ENCODE results near the gene DNAJA2.

DNAJA2 gene

DNA sequence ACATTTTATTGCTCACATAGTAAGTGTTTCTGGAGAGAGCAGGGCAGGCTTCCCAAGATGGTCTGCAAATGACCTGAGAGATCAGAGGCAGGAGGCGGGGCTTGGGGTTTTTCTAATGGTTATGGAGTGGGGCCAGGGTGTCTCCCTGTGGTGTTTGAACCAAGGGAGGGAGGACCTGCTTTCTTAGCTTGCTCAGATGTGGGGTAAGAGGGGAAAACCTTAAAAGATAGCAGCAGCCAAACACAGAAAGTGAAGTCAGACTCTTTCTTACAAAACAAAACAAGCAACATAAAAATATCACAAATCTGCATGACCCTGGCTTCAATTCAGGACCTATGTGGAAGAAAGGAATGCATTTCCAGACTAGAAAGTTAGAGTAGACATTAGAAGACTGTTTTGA lies 22.9 kb upstream of the DNAJA2 start:
- DNase-seq (ENCODE audit: low read depth), result peak; percentile 63
- TF ChIP-seq, protein P1, sequence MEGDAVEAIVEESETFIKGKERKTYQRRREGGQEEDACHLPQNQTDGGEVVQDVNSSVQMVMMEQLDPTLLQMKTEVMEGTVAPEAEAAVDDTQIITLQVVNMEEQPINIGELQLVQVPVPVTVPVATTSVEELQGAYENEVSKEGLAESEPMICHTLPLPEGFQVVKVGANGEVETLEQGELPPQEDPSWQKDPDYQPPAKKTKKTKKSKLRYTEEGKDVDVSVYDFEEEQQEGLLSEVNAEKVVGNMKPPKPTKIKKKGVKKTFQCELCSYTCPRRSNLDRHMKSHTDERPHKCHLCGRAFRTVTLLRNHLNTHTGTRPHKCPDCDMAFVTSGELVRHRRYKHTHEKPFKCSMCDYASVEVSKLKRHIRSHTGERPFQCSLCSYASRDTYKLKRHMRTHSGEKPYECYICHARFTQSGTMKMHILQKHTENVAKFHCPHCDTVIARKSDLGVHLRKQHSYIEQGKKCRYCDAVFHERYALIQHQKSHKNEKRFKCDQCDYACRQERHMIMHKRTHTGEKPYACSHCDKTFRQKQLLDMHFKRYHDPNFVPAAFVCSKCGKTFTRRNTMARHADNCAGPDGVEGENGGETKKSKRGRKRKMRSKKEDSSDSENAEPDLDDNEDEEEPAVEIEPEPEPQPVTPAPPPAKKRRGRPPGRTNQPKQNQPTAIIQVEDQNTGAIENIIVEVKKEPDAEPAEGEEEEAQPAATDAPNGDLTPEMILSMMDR (conservative IDR thresholded peaks at IDR 0.05; ENCODE audit: low read depth, low read length), result no peak
- H3K4me3 ChIP-seq (ENCODE audit: low read depth, low read length), result no peak overlapping the region

DNA sequence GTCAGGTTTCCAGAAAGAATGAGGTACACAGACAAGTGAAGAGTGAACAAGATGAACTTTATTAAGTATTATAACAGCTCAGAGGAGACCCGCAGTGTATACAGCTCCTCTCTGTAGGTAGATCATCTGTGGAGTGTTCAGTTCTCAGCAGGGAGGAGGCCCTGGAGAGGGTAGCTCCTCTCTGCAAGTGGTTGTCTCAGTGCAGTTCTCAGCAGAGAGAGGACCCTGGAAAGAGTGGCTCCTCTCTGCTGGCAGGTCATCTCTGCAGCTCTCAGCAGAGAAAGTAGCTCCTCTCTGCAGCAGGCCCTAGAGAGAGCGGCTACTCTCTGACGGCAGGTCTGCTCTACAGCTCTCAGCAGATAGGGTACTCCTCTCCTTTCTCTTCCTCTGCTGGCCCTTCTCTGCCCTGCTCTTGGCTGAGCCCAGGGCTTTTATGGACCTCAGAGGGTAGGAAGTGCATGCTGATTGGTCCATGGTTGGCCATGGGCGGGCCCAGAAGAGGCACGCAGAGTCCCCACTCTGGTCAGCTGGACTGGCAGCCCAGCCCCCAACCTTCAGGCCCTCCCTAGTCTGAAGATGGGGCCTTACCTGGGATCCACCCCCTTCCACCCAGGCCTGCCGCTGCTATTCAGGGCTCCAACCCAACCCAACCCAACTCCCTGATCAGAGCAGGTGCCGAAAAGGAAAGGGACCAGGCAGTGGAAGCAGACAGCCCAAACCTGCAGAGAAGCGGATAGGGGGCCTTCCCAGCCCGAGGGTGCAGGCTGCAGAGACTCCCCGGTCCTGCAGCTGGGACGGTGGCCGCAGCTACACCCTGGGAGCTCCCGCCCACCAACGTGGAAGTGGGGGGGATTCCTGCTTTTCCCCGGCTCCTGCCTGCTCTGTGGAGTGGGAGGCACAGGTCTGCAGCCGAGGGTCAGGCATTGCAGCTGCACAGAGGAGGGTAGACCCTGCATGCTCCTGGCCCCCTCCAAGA lies 18.5 kb upstream of the DNAJA2 start:
- TF ChIP-seq, protein P1 (conservative IDR thresholded peaks at IDR 0.05; ENCODE audit: low read depth, low read length), result no peak
- H3K4me3 ChIP-seq (ENCODE audit: low read depth, low read length), result no peak overlapping the region
- no peak for DNase-seq (ENCODE audit: low read depth)

DNA sequence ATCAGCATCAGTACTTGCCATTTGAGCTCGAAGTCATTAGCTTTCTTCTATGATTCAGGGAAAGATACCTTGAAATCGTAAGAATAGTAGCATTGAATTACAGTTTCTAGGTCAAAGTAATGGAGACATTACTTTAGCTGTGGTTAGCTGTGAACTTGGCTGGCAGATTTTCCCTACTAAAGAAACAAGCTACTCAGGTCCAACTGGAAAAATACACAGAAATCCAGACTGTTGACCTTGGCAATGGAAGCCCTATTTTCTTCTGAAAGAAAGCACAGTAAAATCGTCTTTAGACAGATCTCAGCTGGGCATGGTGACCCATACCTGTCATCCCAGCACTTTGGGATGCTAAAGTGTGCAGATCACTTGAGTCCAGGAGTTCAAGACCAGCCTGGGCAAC lies 13.4 kb upstream of the DNAJA2 start:
- no peak overlapping the region for H3K4me3 ChIP-seq (ENCODE audit: low read depth, low read length)
- TF ChIP-seq, protein P1 (conservative IDR thresholded peaks at IDR 0.05; ENCODE audit: low read depth, low read length), result no peak
- DNase-seq (ENCODE audit: low read depth), result peak; percentile 4

DNA sequence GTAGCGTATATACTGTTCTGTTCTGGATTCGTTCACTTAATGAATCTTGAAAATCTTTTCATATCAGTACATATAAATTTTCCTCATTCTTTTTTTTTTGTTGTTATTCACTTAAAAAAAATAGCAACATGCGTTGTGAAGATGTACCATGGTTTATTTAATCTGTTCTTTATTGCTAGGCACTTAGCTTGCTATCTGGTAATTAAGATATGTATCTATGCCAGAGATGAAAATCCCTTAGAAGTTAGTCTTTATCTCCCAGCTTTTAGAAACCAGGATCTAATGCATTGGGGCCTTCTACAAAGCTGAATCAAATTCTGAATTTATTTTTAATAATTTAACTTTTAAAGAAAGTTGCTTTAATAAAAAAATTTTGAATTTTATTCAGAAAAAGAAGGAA lies 13.0 kb upstream of the DNAJA2 start:
- DNase-seq (ENCODE audit: low read depth), result no peak
- TF ChIP-seq, protein P1 (conservative IDR thresholded peaks at IDR 0.05; ENCODE audit: low read depth, low read length), result no peak
- H3K4me3 ChIP-seq (ENCODE audit: low read depth, low read length), result no peak overlapping the region

DNA sequence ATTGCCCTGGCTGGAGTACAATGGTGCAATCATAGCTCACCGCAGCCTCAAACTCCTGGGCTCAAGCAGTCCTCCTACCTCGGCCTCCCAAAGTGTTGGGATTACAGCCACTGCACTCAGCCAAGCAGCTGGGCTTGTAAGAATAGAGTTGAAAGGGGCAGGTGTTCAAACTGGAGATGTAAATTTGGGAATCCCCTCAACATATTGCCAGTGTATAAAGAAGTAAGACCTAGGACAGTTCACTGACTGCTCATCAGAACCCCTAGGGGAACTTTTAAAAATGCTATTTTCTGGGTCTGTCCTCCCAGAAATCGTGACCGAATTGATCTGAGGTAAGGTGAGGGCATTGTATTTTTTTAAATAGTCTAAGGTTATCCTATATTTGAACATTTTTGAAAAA lies 8.9 kb upstream of the DNAJA2 start:
- TF ChIP-seq, protein P1 (conservative IDR thresholded peaks at IDR 0.05; ENCODE audit: low read depth, low read length), result no peak
- H3K4me3 ChIP-seq (ENCODE audit: low read depth, low read length), result no peak overlapping the region

DNA sequence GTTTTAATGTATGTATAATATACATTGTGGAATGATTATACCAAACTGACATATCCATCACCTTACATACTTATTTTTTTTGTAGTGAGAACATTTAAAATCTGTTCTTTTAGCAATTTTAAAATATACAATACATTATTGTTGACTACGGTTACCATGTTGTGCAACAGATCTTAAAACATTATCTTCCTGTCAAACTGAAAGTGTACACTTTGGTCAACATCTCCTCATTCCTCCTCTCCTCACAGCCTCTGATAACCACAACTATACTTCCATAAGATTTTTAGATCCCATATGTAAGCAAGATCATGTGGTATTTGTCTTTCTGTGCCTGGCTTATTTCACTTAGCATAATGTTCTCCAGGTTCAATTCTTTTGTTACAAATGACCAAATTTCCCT lies 7.5 kb upstream of the DNAJA2 start:
- TF ChIP-seq, protein P1 (conservative IDR thresholded peaks at IDR 0.05; ENCODE audit: low read depth, low read length), result no peak
- DNase-seq (ENCODE audit: low read depth), result peak; percentile 37
- H3K4me3 ChIP-seq (ENCODE audit: low read depth, low read length), result no peak overlapping the region

More for the DNA sequence above, 8.9 kb upstream of the DNAJA2 start:
- no peak for DNase-seq (ENCODE audit: low read depth)

DNA sequence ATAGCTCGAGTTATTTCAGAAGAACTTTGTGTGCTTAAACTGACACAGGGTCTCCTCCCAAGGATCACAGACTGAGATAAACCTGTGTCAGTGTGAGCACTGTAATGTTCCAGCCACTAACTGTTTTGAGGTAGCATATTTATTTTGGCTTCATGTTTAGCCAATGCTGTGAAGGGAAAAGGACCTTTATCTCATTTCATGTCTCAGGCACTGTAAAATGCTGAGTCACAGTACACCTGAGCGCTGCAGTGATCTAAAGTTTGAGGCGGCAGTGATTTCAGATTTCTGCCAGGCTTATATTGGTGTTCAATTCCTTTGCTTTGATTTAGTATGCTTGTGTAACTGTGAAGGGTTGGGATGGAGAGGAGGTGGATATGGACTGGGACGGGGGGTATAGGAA lies 3.1 kb upstream of the DNAJA2 start:
- TF ChIP-seq, protein P1 (conservative IDR thresholded peaks at IDR 0.05; ENCODE audit: low read depth, low read length), result no peak
- no peak overlapping the region for H3K4me3 ChIP-seq (ENCODE audit: low read depth, low read length)
- DNase-seq (ENCODE audit: low read depth), result no peak

Measured in choroid plexus epithelial cell (primary cell).